Right lobe of liver (tissue), 6 donors: ENCODE results near the gene PIAS1. TPM values are rescaled to one million over a fixed set of nuclear protein-coding genes. Genes with fewer than 3 reads are reported as not detected.

Experiments
- ATAC-seq, 4 donors: fragments of 200-7000 bp; cut with Tn5 transposase; one replicate each; pipeline ENCODE4 v1.9.1; 2020; ENCODE audit warnings: mild to moderate bottlenecking in 4 of 4, moderate library complexity in 4 of 4
- DNase-seq, 3 donors: peaks; one replicate each; pipeline ENCODE4 v3.0.0-alpha.2; 2020
- H3K27ac ChIP-seq, 3 donors: fragments of 200-600 bp; one replicate each; pipeline ENCODE4 v1.8.0; 2022
- H3K27me3 ChIP-seq, 2 donors: fragments of 200-600 bp; one replicate each; pipeline ENCODE4 v1.8.0; 2022
- H3K36me3 ChIP-seq, 4 donors: fragments of 200-600 bp; sonication (generic) in 1 of 4; one replicate each; pipeline versions ENCODE4 v1.5.1 to v1.8.0; 2017 to 2022; ENCODE audit warnings: control low read depth in 1 of 4
- H3K4me1 ChIP-seq, 4 donors: fragments of 200-600 bp; sonication (generic) in 1 of 4; one replicate each; pipeline versions ENCODE4 v1.5.1 to v1.8.0; 2017 to 2022; ENCODE audit warnings: control low read depth in 1 of 4
- H3K4me3 ChIP-seq, 3 donors: fragments of 200-600 bp; one replicate each; pipeline ENCODE4 v1.8.0; 2022
- H3K9me3 ChIP-seq, 4 donors: fragments of 200-600 bp; sonication (generic) in 1 of 4; one replicate each; pipeline versions ENCODE4 v1.5.1 to v1.8.0; 2017 to 2022; ENCODE audit warnings: control low read depth in 1 of 4
- CTCF ChIP-seq, 4 donors: fragments of 200-600 bp in 3 of 4; fragments of 450-650 bp in 1 of 4; IDR thresholded peaks; one replicate each; pipeline versions ENCODE4 v1.5.1 to v1.8.0; 2016 to 2022; ENCODE audit warnings: antibody characterized with exemption in 4 of 4, mild to moderate bottlenecking in 2 of 4
- POLR2A ChIP-seq: fragments of 450-650 bp; IDR thresholded peaks from one replicate; pipeline ENCODE4 v1.6.1; 2017; ENCODE audit warnings: antibody characterized with exemption, mild to moderate bottlenecking
- WGBS: methylation state at CpG from one replicate; pipeline ENCODE4 v1.1.6; 2018; ENCODE audit warnings: low coverage, low lambda C conversion rate; ENCODE audit not compliant: insufficient coverage; ENCODE audit errors: missing lambda C conversion rate; 5-methylcytosine and 5-hydroxymethylcytosine counted together
- intact Hi-C, 2 donors: fragments of 100-400 bp; cut with DNase I; formaldehyde crosslinking; loops; one replicate each; pipeline versions ENCODE4 v1.11.2 to v1.14.1; 2022
- total RNA-seq, 6 experiments: library from RNA; depleted of rRNA in 2 of 6; stranded (reverse); fragments of >200 nt in 2 of 6; fragmentation: NEBNext Ultra II Directional in 3 of 6; extraction: Animal tissue kit (Norgen Biotek cat#: 25700) in 3 of 6; gene quantifications; one replicate each; pipeline versions ENCODE4 v1.1.0 to v1.2.4, GENCODE V29; 2016 to 2023
- donor health status: DM: no; HTN: yes; CAD: no.
- donor health status: DM: no; HTN: no; CAD: no.
- donor health status: DM: no; HTN: no; CAD: no.
- donor health status: DM: no; HTN: yes; CAD: no.
- donor health status: DM: no; HTN: yes; CAD: no.

Gene PIAS1
- total RNA-seq, 6 experiments from 2014 or later, result 8.1 to 17.3 (median 13.1) TPM

GRCh38 chr15:68083463-68083862 is 29.3 kb downstream of the PIAS1 start:
- no peak overlapping the region for H3K4me3 ChIP-seq
- no peak for DNase-seq
- no peak for TF ChIP-seq POLR2A
- no peak for TF ChIP-seq CTCF (IDR thresholded peaks at IDR 0.05)
- H3K27me3 ChIP-seq, result no peaks in the 10 kb centered on the region
- H3K27ac ChIP-seq, result no peak overlapping the region
- no peaks in the 10 kb centered on the region for H3K9me3 ChIP-seq
- peaks cover 0 to 43% (median 8%) of the 10 kb centered on the region in 4 donors for H3K4me1 ChIP-seq
- peaks cover 0 to 5% (median 0%) of the 10 kb centered on the region in 4 donors for H3K36me3 ChIP-seq
- WGBS, result 69% methylated on average over 4 of the region's 4 CpGs
- intact Hi-C loops, result no loop called here
- ATAC-seq, result no peak

- no peak overlapping the region for H3K4me3 ChIP-seq
- TF ChIP-seq POLR2A (no peak), CTCF (IDR thresholded peaks at IDR 0.05) (no peak)
- ATAC-seq (no peak), DNase-seq (no peak)
- peaks cover 0 to 47% (median 8%) of the 10 kb centered on the region in 4 donors for H3K4me1 ChIP-seq
- no peak overlapping the region for H3K27ac ChIP-seq
- intact Hi-C loops, result no loop called here
- H3K9me3 ChIP-seq, result no peaks in the 10 kb centered on the region
- H3K27me3 ChIP-seq, result no peaks in the 10 kb centered on the region
- 100% methylated on average over 1 of the region's 1 CpG for WGBS
- peaks cover 0 to 5% (median 0%) of the 10 kb centered on the region in 4 donors for H3K36me3 ChIP-seq
Measured at GRCh38 chr15:68085052-68085451, 30.9 kb downstream of the PIAS1 start.

GRCh38 chr15:68091743-68092142 is 37.6 kb downstream of the PIAS1 start:
- DNase-seq, result no peak
- H3K27me3 ChIP-seq, result no peaks in the 10 kb centered on the region
- H3K27ac ChIP-seq, result no peak overlapping the region
- peaks cover 0 to 7% (median 0%) of the 10 kb centered on the region in 4 donors for H3K4me1 ChIP-seq
- no peaks in the 10 kb centered on the region for H3K36me3 ChIP-seq
- intact Hi-C loops, result no loop called here
- WGBS, result 100% methylated on average over 3 of the region's 3 CpGs
- TF ChIP-seq CTCF (IDR thresholded peaks at IDR 0.05), result no peak
- no peak for TF ChIP-seq POLR2A
- ATAC-seq, result no peak
- no peaks in the 10 kb centered on the region for H3K9me3 ChIP-seq
- no peak overlapping the region for H3K4me3 ChIP-seq

- no peaks in the 10 kb centered on the region for H3K36me3 ChIP-seq
- WGBS, result 77% methylated on average over 1 of the region's 1 CpG
- DNase-seq (no peak), ATAC-seq (no peak)
- H3K27ac ChIP-seq, result no peak overlapping the region
- no peaks in the 10 kb centered on the region for H3K27me3 ChIP-seq
- no peaks in the 10 kb centered on the region for H3K9me3 ChIP-seq
- no peaks in the 10 kb centered on the region for H3K4me1 ChIP-seq
- TF ChIP-seq CTCF (IDR thresholded peaks at IDR 0.05), result no peak
- no peak for TF ChIP-seq POLR2A
- intact Hi-C loops, result no loop called here
- no peak overlapping the region for H3K4me3 ChIP-seq
Measured at GRCh38 chr15:68096099-68096498, 42.0 kb downstream of the PIAS1 start.

GRCh38 chr15:68097029-68097428 is 42.9 kb downstream of the PIAS1 start:
- Histone ChIP-seq H3K4me3 (no peak overlapping the region), H3K4me1 (no peaks in the 10 kb centered on the region), H3K36me3 (no peaks in the 10 kb centered on the region), H3K27me3 (no peaks in the 10 kb centered on the region), H3K27ac (no peak overlapping the region), H3K9me3 (no peaks in the 10 kb centered on the region)
- no peak for ATAC-seq
- no peak for TF ChIP-seq POLR2A
- TF ChIP-seq CTCF (IDR thresholded peaks at IDR 0.05), result no peak
- intact Hi-C loops, result no loop called here
- no peak for DNase-seq
